H54 (cell line): Measurements from ENCODE around the gene MEI1.

ENCODE experiments used
- DNase-seq: peaks from one replicate; pipeline ENCODE4 v3.0.0; 2011; ENCODE audit warnings: low spot score, mixed read lengths; ENCODE audit not compliant: insufficient read length
- FAIRE-seq: peaks from 3 replicates; lab custom pipeline; 2011; peaks lifted over from hg19 to GRCh38; lab: Jason Lieb, UNC
- POLR2A ChIP-seq: IDR thresholded peaks from 2 replicates; pipeline ENCODE4 v1.6.1; 2011; ENCODE audit warnings: low read depth, mild to moderate bottlenecking, low read length

The MEI1 gene

DNA sequence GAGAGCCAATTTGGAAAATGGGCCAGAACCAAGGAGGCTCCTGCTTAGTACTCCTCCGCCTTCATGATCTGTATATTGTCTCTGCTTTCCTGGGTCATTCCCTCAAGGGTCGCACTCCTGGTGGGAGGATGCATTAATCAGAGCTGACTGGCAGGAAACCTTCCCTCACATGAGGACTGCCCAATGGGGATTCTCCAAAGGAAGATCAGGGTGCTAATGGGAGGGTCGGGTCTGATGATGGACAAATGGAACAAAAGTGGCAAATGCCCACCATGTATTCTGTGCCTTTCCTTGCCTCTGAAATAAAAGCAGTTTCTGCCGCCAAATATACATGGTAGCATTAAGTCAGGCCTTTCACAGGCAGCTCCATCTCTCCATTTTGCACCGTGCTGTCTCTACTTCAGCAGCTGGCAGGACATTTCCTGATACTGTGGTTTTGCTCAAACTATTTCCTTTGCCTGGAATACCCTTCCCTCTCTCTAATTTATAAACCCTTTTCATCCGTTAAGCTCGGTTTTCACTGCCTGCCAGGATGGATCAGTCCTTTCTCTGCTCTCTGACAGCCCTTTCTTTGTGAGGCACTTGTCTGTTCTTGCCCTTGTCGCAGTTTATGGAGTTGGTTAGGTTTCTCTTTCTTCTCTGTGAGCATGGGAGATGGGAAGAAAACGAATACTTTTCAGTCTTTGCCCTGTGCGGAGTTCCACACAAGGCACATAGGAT is 147.1 kb downstream of the MEI1 start:
- TF ChIP-seq POLR2A = no peak
- FAIRE-seq (no peak), DNase-seq (no peak)

DNA sequence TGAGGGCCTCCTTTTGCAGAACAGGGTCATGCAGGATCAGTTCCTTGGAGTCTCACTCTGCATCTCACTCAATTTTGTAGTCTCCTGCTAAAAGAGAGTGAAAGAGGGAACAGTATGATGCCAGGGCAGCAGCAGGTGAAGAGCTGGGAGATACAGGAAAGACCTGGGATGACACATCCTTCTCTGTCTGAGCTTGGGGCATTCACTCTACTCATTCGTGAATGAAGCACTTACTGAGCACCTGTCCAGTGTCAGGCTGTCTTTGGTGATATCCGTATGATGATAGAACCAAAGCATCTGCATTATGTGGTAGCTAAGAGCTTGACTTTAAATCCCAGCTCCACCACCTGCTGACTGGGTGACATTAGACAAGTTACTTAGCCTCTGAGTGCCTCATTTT is 148.0 kb downstream of the MEI1 start:
- no peak for TF ChIP-seq POLR2A
- no peak for DNase-seq
- no peak for FAIRE-seq

DNA sequence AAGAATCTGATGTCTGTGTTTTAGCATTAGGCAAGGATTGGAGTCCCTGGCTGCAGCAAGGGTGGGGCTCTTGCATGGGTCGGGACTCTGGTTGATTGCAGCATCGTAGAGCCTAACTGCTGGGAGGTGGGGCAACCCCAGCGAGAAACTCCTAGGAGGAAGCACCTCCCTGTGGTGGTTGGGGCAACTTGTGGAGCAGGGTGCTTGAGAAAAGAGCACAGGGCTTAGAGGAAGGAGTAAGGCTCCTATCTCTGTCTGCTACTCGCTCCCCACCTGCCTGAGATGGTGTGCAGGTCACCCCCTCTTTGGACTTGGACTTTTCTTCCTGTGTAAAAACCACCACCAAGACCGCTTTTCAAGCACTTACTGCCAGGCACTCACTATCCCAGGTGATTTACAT is 149.2 kb downstream of the MEI1 start:
- FAIRE-seq = no peak
- TF ChIP-seq POLR2A = no peak
- DNase-seq = no peak
